Erythroblast (primary cell): ENCODE measurements around the gene POSTN.

Source experiments
- GATA1 ChIP-seq: IDR thresholded peaks from 2 replicates; pipeline ENCODE4 v1.6.1; 2011; ENCODE audit warnings: low read depth, mild to moderate bottlenecking, control low read depth, low read length, moderate library complexity
- POLR2A ChIP-seq: IDR thresholded peaks from 2 replicates; pipeline ENCODE4 v1.6.1; 2011; ENCODE audit warnings: mild to moderate bottlenecking, low read length

DNA sequence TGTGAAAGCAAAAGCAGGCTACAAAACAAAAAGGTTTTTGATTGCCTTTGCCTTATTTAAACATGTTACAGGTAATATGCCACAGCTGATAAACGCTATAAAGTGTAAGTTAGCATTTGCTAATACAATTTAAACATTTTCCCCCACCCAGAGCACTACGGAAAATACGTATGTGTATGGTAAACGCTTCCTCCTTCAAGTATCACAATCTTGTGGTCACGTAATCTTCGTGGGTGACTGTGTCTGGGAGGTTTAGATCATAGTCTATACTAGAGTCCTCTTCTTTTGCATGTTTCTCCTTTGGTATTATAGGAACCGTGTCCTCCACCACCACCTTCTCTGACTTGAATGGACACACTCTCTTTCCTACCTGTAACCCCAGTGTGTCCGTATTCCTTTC, 38.1 kb upstream of the POSTN start:
- TF ChIP-seq POLR2A (no peak), GATA1 (no peak)
